Activated T-cell treated with anti-CD3 and anti-CD28 coated beads for 48 hours (primary cell): ENCODE measurements around the gene TSLP.

Experiments used
- DNase-seq: peaks from one replicate; pipeline ENCODE4 v3.0.0-alpha.2; 2020; ENCODE audit warnings: low read depth

Gene TSLP

GRCh38 chr5:111095982-111096381 lies 24.5 kb downstream of the TSLP start:
- no peak for DNase-seq

GRCh38 chr5:111099058-111099778 lies 27.7 kb downstream of the TSLP start:
- no peak for DNase-seq

- DNase-seq = no peak
These were observed 34.9 kb downstream of the TSLP start for GRCh38 chr5:111106320-111106948.

GRCh38 chr5:111107371-111107770 lies 35.9 kb downstream of the TSLP start:
- DNase-seq = no peak

GRCh38 chr5:111111956-111112355 lies 40.4 kb downstream of the TSLP start:
- no peak for DNase-seq

- DNase-seq = no peak
These were observed 42.2 kb downstream of the TSLP start for GRCh38 chr5:111113678-111114077.

GRCh38 chr5:111115229-111115628 lies 43.7 kb downstream of the TSLP start:
- DNase-seq = no peak

GRCh38 chr5:111116550-111116949 lies 45.0 kb downstream of the TSLP start:
- no peak for DNase-seq

- no peak for DNase-seq
These were observed 45.6 kb downstream of the TSLP start for GRCh38 chr5:111117136-111117535.

GRCh38 chr5:111119221-111119620 lies 47.7 kb downstream of the TSLP start:
- no peak for DNase-seq

- DNase-seq = no peak
These were observed 48.3 kb downstream of the TSLP start for GRCh38 chr5:111119856-111120255.

- no peak for DNase-seq
These were observed 49.4 kb downstream of the TSLP start for GRCh38 chr5:111120911-111121310.

GRCh38 chr5:111121926-111122325 lies 50.4 kb downstream of the TSLP start:
- DNase-seq = no peak

- no peak for DNase-seq
These were observed 50.9 kb downstream of the TSLP start for GRCh38 chr5:111122398-111122797.

- no peak for DNase-seq
These were observed 53.3 kb downstream of the TSLP start for GRCh38 chr5:111124793-111125192.

GRCh38 chr5:111126896-111127295 lies 55.4 kb downstream of the TSLP start:
- no peak for DNase-seq
